Esophagus muscularis mucosa (tissue), 4 donors: ENCODE measurements around the gene TDRD12. TPM values are rescaled to one million over a fixed set of nuclear protein-coding genes. Genes with fewer than 3 reads are reported as not detected.

ENCODE experiments used
- DNase-seq: peaks from one replicate; pipeline ENCODE4 v3.0.0-alpha.2; 2017; ENCODE audit errors: extremely low spot score
- H3K27ac ChIP-seq, 4 donors: fragments of 200-600 bp; sonication (generic); replicated peaks in 1 of 4; 1 replicate in 3 of 4; 2 replicates in 1 of 4; pipeline ENCODE4 v1.5.1; 2016 to 2019; ENCODE audit warnings: mild to moderate bottlenecking in 1 of 4
- H3K27me3 ChIP-seq, 4 donors: fragments of 200-600 bp; sonication (generic); one replicate each; pipeline versions ENCODE4 v1.5.1 to v1.6.0; 2016 to 2019
- H3K36me3 ChIP-seq, 4 donors: fragments of 200-600 bp; sonication (generic); one replicate each; pipeline ENCODE4 v1.5.1; 2016 to 2019
- H3K4me1 ChIP-seq, 4 donors: fragments of 200-600 bp; sonication (generic); one replicate each; pipeline ENCODE4 v1.5.1; 2016 to 2019
- H3K4me3 ChIP-seq, 4 donors: fragments of 200-600 bp; sonication (generic); 1 replicate in 2 of 4; 2 replicates in 2 of 4; pipeline ENCODE4 v1.5.1; 2016 to 2019; ENCODE audit warnings: mild to moderate bottlenecking in 4 of 4, moderate library complexity in 1 of 4
- H3K9me3 ChIP-seq, 4 donors: fragments of 200-600 bp; sonication (generic); 1 replicate in 3 of 4; 2 replicates in 1 of 4; pipeline ENCODE4 v1.5.1; 2016 to 2019
- EP300 ChIP-seq: sonication (generic); formaldehyde crosslinking; IDR thresholded peaks from one replicate; pipeline ENCODE4 v1.6.1; 2017; ENCODE audit warnings: antibody characterized with exemption
- POLR2A ChIP-seq: fragments of 450-650 bp; IDR thresholded peaks from one replicate; pipeline ENCODE4 v1.6.1; 2017; ENCODE audit warnings: antibody characterized with exemption, moderate library complexity, mild to moderate bottlenecking, low read depth
- POLR2AphosphoS5 ChIP-seq, 2 donors: sonication (generic); formaldehyde crosslinking; IDR thresholded peaks; one replicate each; pipeline ENCODE4 v1.6.1; 2017; ENCODE audit warnings: antibody characterized with exemption in 2 of 2
- WGBS: methylation state at CpG from one replicate; pipeline ENCODE4 v1.1.5; 2018; 5-methylcytosine and 5-hydroxymethylcytosine counted together
- intact Hi-C: fragments of 100-400 bp; cut with DNase I; formaldehyde crosslinking; loops from one replicate; pipeline ENCODE4 v1.15.1; 2023
- total RNA-seq, 4 donors: library from RNA; depleted of rRNA; stranded (reverse); fragments of >200 nt; gene quantifications; one replicate each; pipeline versions ENCODE4 v1.1.0 to v1.2.1, GENCODE V29; 2016
- TF ChIP-seq, protein P1 (sequence below), 3 experiments: fragments of 200-600 bp in 2 of 3; fragments of 450-650 bp in 1 of 3; sonication (generic) in 2 of 3; IDR thresholded peaks; one replicate each; pipeline ENCODE4 v1.5.1; 2017 to 2019; ENCODE audit warnings: antibody characterized with exemption in 3 of 3, mild to moderate bottlenecking in 2 of 3, moderate library complexity in 1 of 3

The TDRD12 gene
- total RNA-seq, 4 donors from 2014 or later: 0.83 to 1.6 (median 1.3) TPM; not detected in 1

GRCh38 chr19:32674153-32674930 is 45.2 kb upstream of the TDRD12 start:
- peak overlapping the region; percentile 87 to 93 (median 90) for H3K27ac ChIP-seq
- intact Hi-C loops: no loop called here
- H3K36me3 ChIP-seq: peaks cover 0 to 7% (median 0%) of the 10 kb centered on the region in 4 donors
- WGBS: 1% methylated on average over 41 of the region's 67 CpGs
- no peak for DNase-seq
- peak overlapping the region; percentile 75 to 96 (median 92) for H3K4me3 ChIP-seq
- no peaks in the 10 kb centered on the region for H3K9me3 ChIP-seq
- H3K4me1 ChIP-seq: peaks cover 35 to 69% (median 51%) of the 10 kb centered on the region in 4 donors
- peaks cover 0 to 13% (median 0%) of the 10 kb centered on the region in 4 donors for H3K27me3 ChIP-seq
- no peak for TF ChIP-seq EP300
- no peak for TF ChIP-seq POLR2AphosphoS5 (IDR thresholded peaks at IDR 0.05)
- TF ChIP-seq POLR2A: no peak
- TF ChIP-seq, protein P1, sequence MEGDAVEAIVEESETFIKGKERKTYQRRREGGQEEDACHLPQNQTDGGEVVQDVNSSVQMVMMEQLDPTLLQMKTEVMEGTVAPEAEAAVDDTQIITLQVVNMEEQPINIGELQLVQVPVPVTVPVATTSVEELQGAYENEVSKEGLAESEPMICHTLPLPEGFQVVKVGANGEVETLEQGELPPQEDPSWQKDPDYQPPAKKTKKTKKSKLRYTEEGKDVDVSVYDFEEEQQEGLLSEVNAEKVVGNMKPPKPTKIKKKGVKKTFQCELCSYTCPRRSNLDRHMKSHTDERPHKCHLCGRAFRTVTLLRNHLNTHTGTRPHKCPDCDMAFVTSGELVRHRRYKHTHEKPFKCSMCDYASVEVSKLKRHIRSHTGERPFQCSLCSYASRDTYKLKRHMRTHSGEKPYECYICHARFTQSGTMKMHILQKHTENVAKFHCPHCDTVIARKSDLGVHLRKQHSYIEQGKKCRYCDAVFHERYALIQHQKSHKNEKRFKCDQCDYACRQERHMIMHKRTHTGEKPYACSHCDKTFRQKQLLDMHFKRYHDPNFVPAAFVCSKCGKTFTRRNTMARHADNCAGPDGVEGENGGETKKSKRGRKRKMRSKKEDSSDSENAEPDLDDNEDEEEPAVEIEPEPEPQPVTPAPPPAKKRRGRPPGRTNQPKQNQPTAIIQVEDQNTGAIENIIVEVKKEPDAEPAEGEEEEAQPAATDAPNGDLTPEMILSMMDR (IDR thresholded peaks at IDR 0.05): no peak

- peak; percentile 99 for DNase-seq
- peak within 1 kb of the TSS; percentile 75 to 96 (median 92) for H3K4me3 ChIP-seq
- H3K4me1 ChIP-seq: peaks cover 32 to 61% (median 47%) of the 10 kb centered on the region in 4 donors
- H3K36me3 ChIP-seq: peaks cover 0 to 7% (median 0%) of the 10 kb centered on the region in 4 donors
- peak within 1 kb of the TSS; percentile 87 to 93 (median 90) for H3K27ac ChIP-seq
- under 1% methylated on average over 34 of the region's 75 CpGs for WGBS
- H3K9me3 ChIP-seq: no peaks in the 10 kb centered on the region
- H3K27me3 ChIP-seq: peaks cover 0 to 13% (median 0%) of the 10 kb centered on the region in 4 donors
- intact Hi-C loops: no loop called here
- peak; percentile 74 to 88 for TF ChIP-seq POLR2AphosphoS5 (IDR thresholded peaks at IDR 0.05)
- TF ChIP-seq EP300: no peak
- peak; percentile 49 for TF ChIP-seq POLR2A
- TF ChIP-seq, protein P1 (IDR thresholded peaks at IDR 0.05): no peak
These were observed 44.4 kb upstream of the TDRD12 start, which contains the start of gene ANKRD27 for GRCh38 chr19:32674931-32675719. Gene ANKRD27, minus strand, starts transcription at chr19:32675180. Its CDS starts 16,165 bp downstream, at chr19:32659015.

DNA sequence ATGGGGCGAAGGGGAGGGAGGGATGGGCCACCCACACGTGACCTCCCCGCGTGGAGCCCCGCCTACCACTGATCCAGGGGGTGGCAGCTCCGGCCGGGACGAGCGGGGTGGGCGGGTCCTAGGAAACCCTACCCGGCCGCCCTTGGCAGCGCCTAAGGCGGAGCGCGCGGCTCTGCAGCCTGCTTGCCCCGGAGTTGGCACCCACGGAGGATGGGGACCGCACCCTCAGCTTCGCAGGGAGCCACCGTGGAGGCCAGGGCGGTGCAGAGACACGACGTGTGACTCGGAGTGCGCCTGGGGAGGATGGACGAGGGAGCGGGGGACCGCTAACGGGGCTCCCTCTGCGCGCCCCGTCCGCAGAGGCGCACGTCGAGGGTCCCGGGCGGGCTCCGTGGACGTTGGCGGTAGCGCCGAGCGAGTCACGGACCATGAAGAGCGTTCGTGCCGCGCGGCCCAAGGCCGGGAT is 43.8 kb upstream of the TDRD12 start, which contains the start of gene RGS9BP:
RGS9BP (plus strand) TSS at position 129 of the 466 bp plus-strand sequence. CDS start 416 bp downstream, outside the sequence.
- H3K9me3 ChIP-seq: no peaks in the 10 kb centered on the region
- H3K36me3 ChIP-seq: peaks cover 0 to 7% (median 0%) of the 10 kb centered on the region in 4 donors
- H3K4me1 ChIP-seq: peaks cover 28 to 57% (median 47%) of the 10 kb centered on the region in 4 donors
- WGBS: 3% methylated on average over 8 of the region's 53 CpGs
- peak within 1 kb of the TSS; percentile 87 to 93 (median 90) for H3K27ac ChIP-seq
- no peak for TF ChIP-seq POLR2AphosphoS5 (IDR thresholded peaks at IDR 0.05)
- TF ChIP-seq EP300: no peak
- TF ChIP-seq, protein P1 (IDR thresholded peaks at IDR 0.05): no peak
- TF ChIP-seq POLR2A: no peak
- DNase-seq: no peak
- intact Hi-C loops: no loop called here
- peak within 1 kb of the TSS; percentile 75 to 96 (median 92) for H3K4me3 ChIP-seq
- H3K27me3 ChIP-seq: peaks cover 0 to 13% (median 0%) of the 10 kb centered on the region in 4 donors

- intact Hi-C loops: no loop called here
- H3K27me3 ChIP-seq: peaks cover 0 to 13% (median 0%) of the 10 kb centered on the region in 4 donors
These were observed 43.2 kb upstream of the TDRD12 start for GRCh38 chr19:32676186-32676894.

More at GRCh38 chr19:32676186-32676894, 43.2 kb upstream of the TDRD12 start:
- no peak for DNase-seq
- 3% methylated on average over 38 of the region's 93 CpGs for WGBS
- TF ChIP-seq POLR2A: no peak
- TF ChIP-seq EP300: no peak
- TF ChIP-seq POLR2AphosphoS5 (IDR thresholded peaks at IDR 0.05): no peak
- TF ChIP-seq, protein P1 (IDR thresholded peaks at IDR 0.05): no peak
- Histone ChIP-seq H3K9me3 (no peaks in the 10 kb centered on the region), H3K27ac (peak overlapping the region; percentile 87 to 93 (median 90)), H3K4me3 (peak overlapping the region; percentile 75 to 96 (median 92)), H3K4me1 (peaks cover 28 to 51% (median 47%) of the 10 kb centered on the region in 4 donors), H3K36me3 (peaks cover 0 to 1% (median 0%) of the 10 kb centered on the region in 4 donors)
